GM19467 (cell line): ENCODE data around the gene ZNF391.
"Not testable (repeated sequence)": the region's sequence is repeated elsewhere in the genome, so short reads cannot be mapped to it uniquely, and the experiment has no call there.

Experiments used
- ATAC-seq: cut with Tn5 transposase; IDR thresholded peaks from one replicate; pipeline ENCODE4 v1.9.1; 2021; ENCODE audit warnings: mild to moderate bottlenecking, moderate library complexity; ENCODE audit not compliant: unreplicated experiment

ZNF391 gene

DNA sequence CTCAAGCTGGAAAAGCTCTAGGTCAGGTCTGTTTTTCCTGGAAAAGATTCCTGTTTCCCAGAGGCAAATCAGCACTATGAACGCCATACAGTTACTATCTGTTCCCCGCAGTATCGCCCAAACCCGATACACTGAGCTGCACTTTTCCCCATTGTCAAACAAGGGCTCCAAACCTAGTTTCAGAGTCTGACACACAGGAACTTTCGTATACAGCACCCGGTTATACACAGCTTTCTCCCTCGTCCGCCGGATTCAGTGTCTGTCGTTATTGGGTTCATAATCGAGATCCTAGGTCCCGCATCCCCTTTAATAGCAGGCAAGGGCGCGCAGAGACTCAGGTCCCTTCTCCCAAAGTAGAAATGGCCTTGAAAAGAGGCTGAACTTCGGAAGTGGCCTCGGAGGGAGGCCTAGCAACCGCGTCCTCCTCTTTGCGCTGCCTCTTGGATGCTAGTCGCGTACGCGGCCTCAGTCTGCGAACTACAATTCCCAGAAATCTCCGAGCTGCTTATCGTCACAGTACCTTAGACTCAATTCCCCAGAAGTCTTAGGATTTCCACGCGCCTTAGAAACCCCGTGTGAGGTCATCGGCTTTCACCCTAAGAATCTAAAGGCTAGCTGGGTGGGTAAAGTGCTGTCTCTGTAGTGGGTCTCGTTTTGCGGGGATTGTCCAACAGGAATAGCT, 34.2 kb downstream of the ZNF391 start:
- ATAC-seq, result no peak

DNA sequence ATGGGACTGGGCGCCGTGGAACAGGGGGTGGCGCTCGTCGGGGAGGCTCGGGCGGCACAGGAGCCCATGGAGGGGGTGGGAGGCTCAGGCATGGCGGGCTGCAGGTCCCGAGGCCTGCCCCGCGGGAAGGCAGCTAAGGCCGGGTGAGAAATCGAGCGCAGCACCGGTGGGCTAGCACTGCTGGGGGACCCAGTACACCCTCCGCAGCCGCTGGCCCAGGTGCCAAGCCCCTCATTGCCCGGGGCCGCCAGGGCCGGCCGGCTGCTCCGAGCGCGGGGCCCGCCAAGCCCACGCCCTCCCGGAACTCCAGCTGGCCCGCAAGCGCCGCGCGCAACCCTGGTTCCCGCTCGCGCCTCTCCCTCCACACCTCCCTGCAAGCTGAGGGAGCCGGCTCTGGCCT, 36.3 kb downstream of the ZNF391 start:
- ATAC-seq, result not testable (repeated sequence)

DNA sequence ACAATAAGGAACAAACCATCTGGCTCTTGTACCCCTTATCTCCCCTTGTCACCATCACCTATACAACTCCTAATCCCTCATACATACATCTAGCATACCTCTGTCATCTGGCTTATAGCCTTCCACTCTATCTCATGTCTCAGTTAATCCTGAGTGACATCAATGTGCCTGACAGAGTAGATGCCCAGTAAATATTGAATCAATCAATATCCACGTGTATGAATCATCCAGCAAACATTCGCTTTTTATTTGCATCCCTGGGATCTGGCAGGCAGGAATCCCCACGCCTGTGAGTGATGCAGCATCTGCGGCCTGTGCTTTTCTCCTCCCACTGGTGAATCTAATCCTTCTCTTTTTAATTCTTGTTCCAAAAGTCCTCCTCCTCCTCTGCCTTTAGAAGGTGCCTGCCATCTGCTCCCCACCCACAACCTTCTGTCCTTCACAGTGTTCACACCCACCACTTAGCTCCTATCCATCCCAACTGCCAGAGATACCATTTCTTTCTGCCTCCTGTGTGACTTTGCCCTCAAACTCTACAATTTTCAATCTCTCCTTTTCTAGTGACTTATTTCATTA, 37.6 kb downstream of the ZNF391 start:
- ATAC-seq, result no peak

DNA sequence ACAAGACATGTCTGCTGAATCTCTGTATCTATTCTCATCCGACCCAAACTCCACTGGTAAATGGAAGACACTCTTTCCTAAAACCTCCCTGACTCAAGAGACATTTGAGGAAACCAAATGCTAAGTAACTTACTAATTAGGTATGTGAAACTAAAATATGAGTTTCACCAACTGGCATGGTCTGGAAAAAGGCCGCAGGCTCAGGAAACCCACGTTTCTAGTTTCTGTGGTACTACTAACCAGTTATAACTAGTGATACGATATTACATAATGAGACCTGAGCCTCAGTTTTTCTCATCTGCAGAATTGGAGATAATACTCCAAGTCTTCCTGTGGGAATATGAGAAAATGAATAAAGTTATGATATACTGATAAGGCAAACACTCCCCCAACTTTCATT, 39.9 kb downstream of the ZNF391 start:
- no peak for ATAC-seq

DNA sequence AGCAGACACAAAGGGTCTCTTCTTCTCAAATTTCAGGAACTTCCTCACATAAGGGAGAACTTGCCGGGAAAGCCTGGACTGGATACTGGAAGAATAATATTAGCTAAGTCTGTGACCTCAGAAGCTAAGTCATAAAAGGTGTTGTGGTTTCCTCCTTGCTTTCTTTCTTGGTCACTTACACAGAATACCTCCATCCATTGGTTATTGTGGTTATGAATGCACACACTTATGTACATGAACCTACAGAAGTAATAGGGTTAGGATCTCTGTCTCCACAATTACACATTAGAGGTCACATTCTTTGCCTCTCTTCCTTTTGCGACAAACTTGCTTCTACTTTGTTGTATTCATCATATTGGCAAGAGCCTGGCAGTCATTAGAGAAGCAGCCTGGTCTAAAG, 40.4 kb downstream of the ZNF391 start:
- ATAC-seq, result no peak

DNA sequence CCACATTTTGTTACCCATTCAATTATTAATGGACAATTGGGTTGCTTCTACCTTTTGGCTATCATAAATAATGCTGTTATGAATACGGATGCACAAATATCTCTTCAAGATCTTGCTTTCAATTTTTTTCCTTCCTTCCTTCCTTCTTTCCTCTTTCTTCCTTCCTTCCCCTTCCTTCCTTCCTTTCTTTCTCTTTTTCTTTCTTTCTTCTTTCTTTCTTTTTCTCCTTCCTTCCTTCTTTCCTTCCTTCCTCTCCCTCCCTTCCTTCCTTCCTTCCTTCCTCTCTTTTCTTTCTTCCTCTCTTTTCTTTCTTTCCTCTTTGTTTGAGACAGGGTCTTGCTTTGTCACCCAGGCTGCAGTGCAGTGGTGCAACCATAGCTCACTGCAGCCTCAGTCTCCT, 45.2 kb downstream of the ZNF391 start:
- no peak for ATAC-seq

DNA sequence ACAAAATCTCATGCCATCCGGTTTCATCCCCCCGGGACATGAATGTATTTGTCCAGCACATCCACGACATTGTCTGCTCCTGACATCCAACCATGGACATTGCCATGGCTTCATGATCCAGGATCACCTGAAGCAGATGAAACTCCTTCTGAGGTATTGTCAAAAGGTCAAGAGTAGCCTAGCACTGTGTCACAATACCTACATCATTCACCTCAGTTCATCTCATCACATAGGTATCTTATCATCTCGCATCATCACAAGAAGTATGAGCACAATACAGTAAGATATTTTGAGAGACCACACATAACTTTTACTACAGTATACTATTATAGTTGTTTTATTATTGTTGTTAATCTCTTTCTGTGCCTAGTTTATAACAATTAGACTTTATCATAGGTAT, 50.8 kb downstream of the ZNF391 start:
- no peak for ATAC-seq

DNA sequence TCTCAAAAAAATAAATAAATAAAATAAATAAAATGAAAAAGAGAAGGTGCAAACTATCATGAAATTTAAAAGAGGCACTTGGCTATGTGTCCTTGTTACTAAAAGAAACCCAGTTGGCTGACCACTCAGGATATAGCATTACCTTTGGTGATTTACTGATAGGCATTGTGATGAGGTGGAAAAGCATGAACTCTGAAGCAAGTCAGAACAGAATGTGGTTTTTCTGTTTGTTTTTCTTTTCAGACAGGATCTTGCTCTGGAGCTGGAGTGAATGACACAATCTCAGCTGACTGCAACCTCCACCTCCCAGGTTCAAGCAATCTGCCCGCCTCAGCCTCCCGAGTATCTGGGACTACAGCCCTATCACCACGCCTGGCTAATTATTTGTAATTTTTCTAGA, 52.4 kb downstream of the ZNF391 start:
- ATAC-seq, result no peak

DNA sequence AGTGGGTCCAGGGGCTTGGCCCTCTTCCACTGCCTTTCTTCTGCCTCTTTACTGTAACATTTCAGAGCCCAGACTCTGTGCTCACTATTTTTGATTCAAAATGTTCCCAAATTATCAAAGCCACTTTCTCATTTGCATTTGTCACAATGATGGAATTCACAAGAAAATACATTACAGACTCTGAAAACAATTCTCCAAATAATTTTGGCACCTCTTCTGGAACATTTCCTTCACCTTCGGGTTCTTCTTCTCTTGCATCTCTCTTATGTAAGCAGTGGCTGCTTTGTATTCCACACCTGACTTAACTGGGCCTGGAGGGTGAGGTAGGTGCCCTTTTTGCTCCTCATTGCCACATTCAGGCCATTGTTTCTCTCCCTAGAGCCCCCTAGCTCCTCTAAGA, 54.4 kb downstream of the ZNF391 start:
- no peak for ATAC-seq

DNA sequence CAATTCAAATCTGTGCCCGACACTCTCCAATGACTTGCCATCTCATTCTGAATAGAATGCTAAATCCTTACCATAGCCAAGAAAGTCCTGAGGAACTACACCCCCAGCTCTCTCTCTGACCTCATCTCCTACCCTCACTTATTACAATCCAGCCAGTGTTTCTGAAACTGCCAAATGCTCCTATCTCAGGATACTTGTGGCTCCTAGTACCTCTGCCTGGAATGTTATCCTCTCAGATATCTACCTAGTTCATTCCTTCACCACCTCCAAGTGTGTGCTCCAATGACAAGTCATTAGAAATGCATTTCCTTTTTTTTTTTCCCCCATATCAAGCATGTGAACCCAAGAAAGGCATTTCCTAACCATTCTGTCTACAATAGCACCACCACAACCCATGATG, 59.9 kb downstream of the ZNF391 start:
- no peak for ATAC-seq

DNA sequence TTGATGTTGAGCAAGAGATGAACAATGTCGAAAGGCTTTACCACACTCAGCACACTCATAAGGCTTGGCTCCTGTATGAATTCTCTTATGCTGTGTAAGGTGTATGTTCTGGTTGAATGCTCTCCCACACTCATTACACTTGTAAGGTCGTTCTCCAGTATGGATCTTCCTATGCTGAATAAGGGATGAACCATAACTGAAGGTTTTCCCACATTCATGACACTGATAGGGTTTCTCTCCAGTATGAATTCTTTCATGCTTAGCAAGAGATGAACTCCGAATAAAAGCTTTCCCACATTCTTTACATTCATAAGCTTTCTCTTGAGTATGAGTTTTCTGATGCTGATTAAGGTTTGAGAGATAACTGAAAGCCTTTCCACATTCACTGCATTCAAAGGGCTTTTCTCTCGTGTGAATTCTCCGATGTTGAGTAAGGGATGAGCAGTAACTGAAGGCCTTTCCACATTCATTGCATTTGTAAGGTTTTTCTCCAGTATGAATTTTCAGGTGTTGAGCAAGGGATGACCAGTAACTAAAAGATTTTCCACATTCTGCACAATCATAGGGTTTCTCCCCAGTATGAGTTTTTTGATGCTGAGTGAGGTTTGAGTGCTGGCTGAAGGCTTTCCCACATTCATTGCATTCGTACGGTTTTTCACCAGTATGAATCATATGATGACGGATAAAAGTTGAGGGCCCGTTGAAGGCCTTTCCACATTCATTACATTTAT, 63.3 kb downstream of the ZNF391 start:
- no peak for ATAC-seq

DNA sequence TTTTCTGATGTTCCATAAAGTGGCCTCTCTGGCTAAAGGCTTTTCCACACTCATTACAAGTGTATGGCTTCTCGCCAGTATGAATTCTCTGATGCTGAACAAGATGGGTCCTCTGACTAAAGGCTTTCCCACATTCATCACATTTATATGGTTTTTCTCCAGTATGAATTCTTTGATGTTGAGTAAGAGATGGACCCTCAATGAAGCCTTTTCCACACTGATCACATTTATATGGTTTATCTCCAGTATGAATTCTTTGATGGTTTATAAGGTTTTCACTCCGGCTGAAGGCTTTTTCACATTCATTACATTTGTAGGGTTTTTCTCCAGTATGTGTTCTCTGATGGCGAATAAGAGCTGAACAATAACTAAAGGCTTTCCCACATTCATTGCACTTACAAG, 63.9 kb downstream of the ZNF391 start:
- no peak for ATAC-seq
